ENCODE data around the gene AP3B1. TPM values are rescaled to one million over a fixed set of nuclear protein-coding genes. Genes with fewer than 3 reads are reported as not detected.

The AP3B1 gene
- total RNA-seq, 2 donors from 2014 or later = 50.4 to 52.6 TPM

GRCh38 chr5:78283802-78284201 is 10.7 kb downstream of the AP3B1 start:
- Histone ChIP-seq H3K36me3 (no peaks in the 10 kb centered on the region), H3K9me3 (no peaks in the 10 kb centered on the region), H3K27ac (no peak overlapping the region), H3K4me1 (ENCODE audit: control insufficient read depth in 1 of 2, low read depth in 2 of 2) (peaks cover 6 to 13% of the 10 kb centered on the region in 2 donors), H3K27me3 (replicated peaks; ENCODE audit: insufficient read depth) (no peaks in the 10 kb centered on the region), H3K4me3 (no peak overlapping the region)
- ATAC-seq (ENCODE audit: insufficient number of reproducible peaks, low FRiP score, low read depth) (no peak), DNase-seq (ENCODE audit: low spot score) (no peak)
- TF ChIP-seq CTCF (IDR thresholded peaks at IDR 0.05) = no peak

GRCh38 chr5:78283105-78283504 is 11.4 kb downstream of the AP3B1 start:
- ATAC-seq (ENCODE audit: insufficient number of reproducible peaks, low FRiP score, low read depth) (no peak), DNase-seq (ENCODE audit: low spot score) (no peak)
- H3K36me3 ChIP-seq = no peaks in the 10 kb centered on the region
- H3K27ac ChIP-seq = no peak overlapping the region
- no peak overlapping the region for H3K4me3 ChIP-seq
- TF ChIP-seq CTCF (IDR thresholded peaks at IDR 0.05) = no peak
- no peaks in the 10 kb centered on the region for H3K27me3 ChIP-seq (replicated peaks; ENCODE audit: insufficient read depth)
- peaks cover 6 to 8% of the 10 kb centered on the region in 2 donors for H3K4me1 ChIP-seq (ENCODE audit: control insufficient read depth in 1 of 2, low read depth in 2 of 2)
- H3K9me3 ChIP-seq = no peaks in the 10 kb centered on the region

GRCh38 chr5:78280261-78280660 is 14.2 kb downstream of the AP3B1 start:
- no peaks in the 10 kb centered on the region for H3K36me3 ChIP-seq
- no peaks in the 10 kb centered on the region for H3K4me1 ChIP-seq (ENCODE audit: control insufficient read depth in 1 of 2, low read depth in 2 of 2)
- no peak for ATAC-seq (ENCODE audit: insufficient number of reproducible peaks, low FRiP score, low read depth)
- no peaks in the 10 kb centered on the region for H3K27me3 ChIP-seq (replicated peaks; ENCODE audit: insufficient read depth)
- no peaks in the 10 kb centered on the region for H3K9me3 ChIP-seq
- DNase-seq (ENCODE audit: low spot score) = no peak
- TF ChIP-seq CTCF (IDR thresholded peaks at IDR 0.05) = no peak
- no peak overlapping the region for H3K4me3 ChIP-seq
- H3K27ac ChIP-seq = no peak overlapping the region

- Histone ChIP-seq H3K36me3 (no peaks in the 10 kb centered on the region), H3K4me1 (ENCODE audit: control insufficient read depth in 1 of 2, low read depth in 2 of 2) (no peaks in the 10 kb centered on the region), H3K27ac (no peak overlapping the region), H3K9me3 (no peaks in the 10 kb centered on the region), H3K27me3 (replicated peaks; ENCODE audit: insufficient read depth) (no peaks in the 10 kb centered on the region), H3K4me3 (no peak overlapping the region)
- no peak for ATAC-seq (ENCODE audit: insufficient number of reproducible peaks, low FRiP score, low read depth)
- no peak for DNase-seq (ENCODE audit: low spot score)
- no peak for TF ChIP-seq CTCF (IDR thresholded peaks at IDR 0.05)
Measured at GRCh38 chr5:78279194-78279593, 15.3 kb downstream of the AP3B1 start.

- no peak for DNase-seq (ENCODE audit: low spot score)
- Histone ChIP-seq H3K4me1 (ENCODE audit: control insufficient read depth in 1 of 2, low read depth in 2 of 2) (peaks cover 5 to 12% of the 10 kb centered on the region in 2 donors), H3K27ac (no peak overlapping the region), H3K27me3 (replicated peaks; ENCODE audit: insufficient read depth) (no peaks in the 10 kb centered on the region), H3K36me3 (no peaks in the 10 kb centered on the region), H3K4me3 (no peak overlapping the region), H3K9me3 (no peaks in the 10 kb centered on the region)
- no peak for TF ChIP-seq CTCF (IDR thresholded peaks at IDR 0.05)
- ATAC-seq (ENCODE audit: insufficient number of reproducible peaks, low FRiP score, low read depth) = no peak
Measured at GRCh38 chr5:78277715-78278114, 16.8 kb downstream of the AP3B1 start.

All from thoracic aorta (tissue), 2 donors.